Purkinje cell (primary cell): ENCODE results near the gene RPP30. TPM values are rescaled to one million over a fixed set of nuclear protein-coding genes. Genes with fewer than 3 reads are reported as not detected.

Experiments
- polyA plus RNA-seq: library from polyadenylated mRNA; unstranded; fragments of >200 nt; fragmentation: Nextera tagmentation; gene quantifications from 2 replicates; pipeline ENCODE4 v1.2.1, GENCODE V29; 2014

The RPP30 gene
- polyA plus RNA-seq, result 102 and 159 TPM in 2 replicates

DNA sequence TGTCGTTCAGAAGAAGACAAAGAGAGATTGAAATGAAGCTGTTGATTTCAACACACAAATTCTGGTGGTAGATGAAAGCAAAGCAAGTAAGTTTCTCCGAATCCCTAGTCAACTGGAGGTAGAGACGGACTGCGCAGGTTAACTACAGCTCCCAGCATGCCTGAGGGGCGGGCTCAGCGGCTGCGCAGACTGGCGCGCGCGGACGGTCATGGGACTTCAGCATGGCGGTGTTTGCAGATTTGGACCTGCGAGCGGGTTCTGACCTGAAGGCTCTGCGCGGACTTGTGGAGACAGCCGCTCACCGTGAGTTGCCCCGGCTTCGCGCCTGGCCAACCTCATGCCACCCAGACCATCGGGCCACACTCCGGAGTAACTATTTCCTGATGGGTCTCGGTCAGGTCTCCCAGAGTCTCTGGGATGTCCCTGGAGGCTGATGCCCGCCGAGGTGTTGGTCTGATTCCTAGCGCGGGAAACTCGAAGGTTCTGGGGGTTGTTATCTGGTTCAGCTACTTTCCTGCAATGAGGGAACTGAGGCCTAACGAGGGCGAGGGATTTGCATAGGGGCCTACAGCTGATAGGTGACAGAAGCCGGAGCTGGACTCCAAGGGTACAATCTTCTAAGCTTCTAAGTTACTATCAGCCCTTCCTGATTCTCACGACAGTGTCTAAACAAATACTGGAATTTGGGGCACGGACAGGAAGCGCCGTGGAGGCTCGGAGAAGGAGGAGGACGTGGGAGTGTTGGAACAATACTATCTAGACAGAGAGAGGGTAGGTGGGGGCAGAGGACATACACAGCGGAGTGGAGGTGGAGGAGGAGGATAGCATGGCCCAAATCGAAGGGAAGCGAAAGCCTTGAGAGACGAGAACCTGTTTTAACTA lies at the start of gene RPP30:
RPP30 (plus strand) TSS at position 209 of the 882 bp plus-strand sequence; CDS start at position 222, 13 bp downstream.

DNA sequence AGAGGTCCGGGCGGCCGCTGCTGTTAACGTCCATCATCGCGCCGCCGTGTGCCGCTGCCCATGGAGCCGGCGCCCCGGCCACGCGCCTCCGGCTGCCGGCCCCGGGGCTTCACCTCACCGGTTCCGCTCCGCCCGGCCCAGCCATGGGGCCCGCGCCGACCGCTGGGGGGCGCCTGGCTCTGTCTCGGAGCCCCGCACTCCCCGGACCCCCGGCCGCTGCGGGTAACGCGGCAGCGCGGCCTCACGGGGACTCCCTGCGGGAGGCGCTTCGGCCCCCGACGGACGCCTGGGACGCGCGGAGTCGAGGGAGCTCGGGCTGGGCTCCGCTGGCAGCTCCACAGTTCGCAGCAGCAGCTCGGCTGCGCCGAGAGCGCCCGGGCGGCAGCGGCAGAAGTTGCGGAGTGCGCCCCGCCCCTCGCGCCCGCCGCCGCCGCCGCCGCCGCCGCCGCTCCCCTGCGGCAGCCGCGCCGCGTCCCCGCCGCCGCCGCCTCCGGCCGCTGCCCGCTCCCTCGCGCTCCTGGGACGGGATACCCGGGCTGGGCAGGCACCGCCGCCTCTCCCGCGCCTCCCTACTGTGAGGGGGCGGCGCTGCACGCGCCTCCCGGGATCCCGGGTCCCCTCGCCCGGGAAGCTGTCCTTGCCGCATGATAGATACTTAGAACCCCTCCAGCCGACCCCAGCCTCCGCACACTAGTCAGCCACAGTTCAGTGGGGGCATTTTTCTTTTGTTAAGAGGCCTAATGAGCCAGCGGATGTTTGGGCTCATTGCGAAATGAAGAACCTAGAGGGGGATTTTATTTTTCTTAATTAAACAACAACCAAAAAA lies 13.9 kb upstream of the RPP30 start, which contains the start of gene HTR7:
HTR7 (minus strand) TSS at position 405 of the 826 bp plus-strand sequence; CDS start at position 37, 368 bp downstream.

DNA sequence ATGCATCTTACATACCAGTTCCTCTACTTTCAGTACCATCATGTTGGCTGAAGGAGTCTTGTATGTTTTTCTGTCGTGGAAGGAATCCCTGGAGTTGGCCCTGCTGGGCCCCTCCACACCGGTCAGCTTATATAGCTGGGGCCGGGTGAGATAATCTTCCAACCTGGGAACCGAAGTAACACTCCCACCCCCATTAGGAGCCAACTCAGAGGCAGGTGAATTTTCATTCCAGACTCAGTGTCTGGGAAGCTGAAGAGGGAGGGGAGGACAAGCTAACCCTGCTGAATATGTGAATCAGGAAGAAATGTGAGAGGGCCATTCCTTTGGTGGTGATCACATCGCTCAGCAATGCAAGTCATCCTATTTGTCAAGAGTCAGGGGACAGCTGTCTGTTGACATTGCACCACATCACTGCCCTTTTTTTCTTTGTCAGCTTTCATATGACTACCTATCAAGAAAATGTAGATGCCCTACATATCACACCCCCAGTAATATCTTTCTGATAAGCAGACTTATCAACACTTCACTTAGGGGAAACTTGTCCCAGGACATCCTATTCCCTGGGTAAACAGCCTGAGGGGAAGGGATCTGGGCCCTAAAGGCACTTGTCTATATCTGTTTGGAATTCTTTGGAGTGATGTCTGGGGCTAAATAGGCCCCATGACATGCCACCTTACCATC lies 49.4 kb downstream of the RPP30 start, which contains the start of gene ANKRD1:
ANKRD1 (minus strand) TSS at position 102 of the 681 bp plus-strand sequence; CDS start at position 42, 60 bp downstream.

Other genes with a start within 250 kb of the RPP30 start
- 3.1 and 3.6 TPM in 2 replicates for gene HTR7, start 13.9 kb upstream of the RPP30 start, polyA plus RNA-seq
- not detected in 2 replicates for gene ANKRD1, start 49.1 kb downstream of the RPP30 start, polyA plus RNA-seq